Astrocyte (in vitro differentiated cells and primary cell): ENCODE data around the gene RNASE1. TPM values are rescaled to one million over a fixed set of nuclear protein-coding genes. Genes with fewer than 3 reads are reported as not detected.
"Not testable (repeated sequence)": the region's sequence is repeated elsewhere in the genome, so short reads cannot be mapped to it uniquely, and the experiment has no call there.

Experiments
- DNase-seq: peaks from one replicate; pipeline ENCODE4 v3.0.0-alpha.2; 2010; ENCODE audit warnings: low read depth
- FAIRE-seq: peaks from 2 replicates; lab custom pipeline; 2011; peaks lifted over from hg19 to GRCh38; lab: Jason Lieb, UNC
- H2AFZ ChIP-seq: 2 replicates; pipeline ENCODE4 v1.6.0; 2012; ENCODE audit warnings: low read depth, low read length, inconsistent platforms
- H3K27ac ChIP-seq: 2 replicates; pipeline ENCODE4 v1.5.1; 2011; ENCODE audit warnings: low read depth, low read length, inconsistent platforms
- H3K27me3 ChIP-seq: 2 replicates; pipeline ENCODE4 v1.6.0; 2011; ENCODE audit warnings: low read length, inconsistent platforms; ENCODE audit not compliant: insufficient read depth
- H3K36me3 ChIP-seq: 2 replicates; pipeline ENCODE4 v1.5.1; 2011; ENCODE audit warnings: low read length, inconsistent platforms; ENCODE audit not compliant: insufficient read depth
- H3K4me1 ChIP-seq: 2 replicates; pipeline ENCODE4 v1.5.1; 2011; ENCODE audit warnings: low read length, inconsistent platforms; ENCODE audit not compliant: insufficient read depth
- H3K4me2 ChIP-seq: 2 replicates; pipeline ENCODE4 v1.6.0; 2012; ENCODE audit warnings: low read length, inconsistent platforms
- H3K4me3 ChIP-seq: 2 replicates; pipeline ENCODE4 v1.5.1; 2011; ENCODE audit warnings: low read depth, mild to moderate bottlenecking, low read length, inconsistent platforms; ENCODE audit not compliant: insufficient read depth
- H3K79me2 ChIP-seq: 2 replicates; pipeline ENCODE4 v1.6.0; 2012; ENCODE audit warnings: mild to moderate bottlenecking, low read length, inconsistent platforms; ENCODE audit not compliant: insufficient read depth
- H3K9ac ChIP-seq: 2 replicates; pipeline ENCODE4 v1.6.0; 2012; ENCODE audit warnings: mild to moderate bottlenecking, low read length, inconsistent platforms
- H3K9me3 ChIP-seq: 2 replicates; pipeline ENCODE4 v1.5.1; 2012; ENCODE audit warnings: low read depth, mild to moderate bottlenecking, low read length, inconsistent platforms; ENCODE audit not compliant: insufficient read depth
- H4K20me1 ChIP-seq: 2 replicates; pipeline ENCODE4 v1.6.0; 2012; ENCODE audit warnings: low read length, inconsistent platforms; ENCODE audit not compliant: insufficient read depth
- H3K27ac Mint-ChIP-seq: one replicate; pipeline ENCODE4 v1.8.0; 2021; ENCODE audit warnings: mild to moderate bottlenecking, mixed read lengths; ENCODE audit not compliant: unreplicated experiment
- H3K27me3 Mint-ChIP-seq: one replicate; pipeline ENCODE4 v1.8.0; 2021; ENCODE audit warnings: low read depth, mixed read lengths; ENCODE audit not compliant: unreplicated experiment
- H3K36me3 Mint-ChIP-seq: one replicate; pipeline ENCODE4 v1.8.0; 2021; ENCODE audit warnings: low read depth, mixed read lengths; ENCODE audit not compliant: unreplicated experiment
- H3K4me1 Mint-ChIP-seq: one replicate; pipeline ENCODE4 v1.8.0; 2021; ENCODE audit warnings: low read depth, mixed read lengths; ENCODE audit not compliant: unreplicated experiment
- H3K4me3 Mint-ChIP-seq: one replicate; pipeline ENCODE4 v1.8.0; 2021; ENCODE audit warnings: mild to moderate bottlenecking, moderate library complexity, mixed read lengths; ENCODE audit not compliant: unreplicated experiment
- H3K9me3 Mint-ChIP-seq: one replicate; pipeline ENCODE4 v1.8.0; 2021; ENCODE audit warnings: mild to moderate bottlenecking, mixed read lengths; ENCODE audit not compliant: unreplicated experiment
- EZH2 ChIP-seq: IDR thresholded peaks from 2 replicates; pipeline ENCODE4 v1.6.1; 2012; ENCODE audit warnings: mild to moderate bottlenecking, low read length, inconsistent platforms; ENCODE audit not compliant: insufficient read depth
- total RNA-seq: library from RNA; stranded (reverse); gene quantifications from 2 replicates; pipeline ENCODE4 v1.2.1, GENCODE V29; 2021
- TF ChIP-seq, protein P1 (sequence below): IDR thresholded peaks from 2 replicates; pipeline ENCODE4 v1.5.1; 2011; ENCODE audit warnings: low read depth, mild to moderate bottlenecking, inconsistent platforms, low read length, moderate library complexity; ENCODE audit not compliant: insufficient read depth

The RNASE1 gene
- total RNA-seq, 1 donor from 2014 or later: 4.7 TPM

DNA sequence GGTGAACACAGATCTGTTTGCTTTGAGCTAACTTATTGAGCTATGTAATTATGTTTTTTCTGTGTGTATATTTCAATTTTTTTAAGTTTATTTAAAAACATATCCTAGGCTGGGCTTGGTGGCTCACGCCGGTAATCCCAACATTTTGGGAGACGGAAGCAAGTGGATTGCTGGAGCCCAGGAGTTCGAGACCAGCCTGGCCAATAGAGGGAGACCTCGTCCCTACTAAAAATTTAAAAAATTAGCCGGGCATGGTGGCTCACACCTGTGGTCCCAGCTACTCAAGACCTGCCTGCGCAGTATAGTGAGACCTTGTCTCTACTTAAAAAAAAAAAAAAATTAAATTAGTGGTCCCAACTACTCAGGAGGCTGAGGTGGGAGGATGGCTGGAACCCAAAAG is 16.2 kb upstream of the RNASE1 start:
- Histone ChIP-seq H3K9me3 (no peaks in the 10 kb centered on the region), H3K79me2 (no peaks in the 10 kb centered on the region), H4K20me1 (no peaks in the 10 kb centered on the region), H3K4me2 (no peak overlapping the region), H3K4me3 (no peak overlapping the region), H2AFZ (no peak overlapping the region), H3K9ac (no peak overlapping the region), H3K27ac (no peak overlapping the region), H3K27me3 (no peaks in the 10 kb centered on the region), H3K36me3 (no peaks in the 10 kb centered on the region), H3K4me1 (no peaks in the 10 kb centered on the region)
- no peak for FAIRE-seq
- TF ChIP-seq, protein P1, sequence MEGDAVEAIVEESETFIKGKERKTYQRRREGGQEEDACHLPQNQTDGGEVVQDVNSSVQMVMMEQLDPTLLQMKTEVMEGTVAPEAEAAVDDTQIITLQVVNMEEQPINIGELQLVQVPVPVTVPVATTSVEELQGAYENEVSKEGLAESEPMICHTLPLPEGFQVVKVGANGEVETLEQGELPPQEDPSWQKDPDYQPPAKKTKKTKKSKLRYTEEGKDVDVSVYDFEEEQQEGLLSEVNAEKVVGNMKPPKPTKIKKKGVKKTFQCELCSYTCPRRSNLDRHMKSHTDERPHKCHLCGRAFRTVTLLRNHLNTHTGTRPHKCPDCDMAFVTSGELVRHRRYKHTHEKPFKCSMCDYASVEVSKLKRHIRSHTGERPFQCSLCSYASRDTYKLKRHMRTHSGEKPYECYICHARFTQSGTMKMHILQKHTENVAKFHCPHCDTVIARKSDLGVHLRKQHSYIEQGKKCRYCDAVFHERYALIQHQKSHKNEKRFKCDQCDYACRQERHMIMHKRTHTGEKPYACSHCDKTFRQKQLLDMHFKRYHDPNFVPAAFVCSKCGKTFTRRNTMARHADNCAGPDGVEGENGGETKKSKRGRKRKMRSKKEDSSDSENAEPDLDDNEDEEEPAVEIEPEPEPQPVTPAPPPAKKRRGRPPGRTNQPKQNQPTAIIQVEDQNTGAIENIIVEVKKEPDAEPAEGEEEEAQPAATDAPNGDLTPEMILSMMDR: no peak
- TF ChIP-seq EZH2: no peak
- no peak overlapping the region for H3K4me3 Mint-ChIP-seq
- H3K36me3 Mint-ChIP-seq: no peaks in the 10 kb centered on the region
- H3K27me3 Mint-ChIP-seq: peaks cover 6% of the 10 kb centered on the region
- peaks cover 6% of the 10 kb centered on the region for H3K9me3 Mint-ChIP-seq
- no peak for DNase-seq
- no peak overlapping the region for H3K27ac Mint-ChIP-seq
- peaks cover 21% of the 10 kb centered on the region for H3K4me1 Mint-ChIP-seq

DNA sequence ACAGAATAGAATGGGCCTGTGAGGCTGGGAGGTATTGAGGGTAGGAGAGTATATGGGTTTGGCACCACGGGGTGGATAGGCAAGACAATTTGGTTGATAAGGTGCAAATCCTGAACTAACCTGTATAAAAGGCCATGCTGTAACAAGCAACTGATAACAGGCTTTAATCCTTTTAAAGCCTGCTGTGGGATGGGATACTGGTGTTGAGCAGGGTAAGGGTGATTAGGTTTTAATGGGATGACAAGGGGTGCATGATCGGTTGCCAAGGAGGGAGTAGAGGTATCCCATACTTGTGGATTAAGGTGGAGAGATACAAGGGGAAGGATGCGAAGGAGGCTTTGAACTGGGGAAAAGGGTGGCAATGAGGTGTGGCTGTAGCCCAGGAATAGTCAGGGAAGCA is 13.3 kb upstream of the RNASE1 start:
- H3K9ac ChIP-seq: not testable (repeated sequence)

DNA sequence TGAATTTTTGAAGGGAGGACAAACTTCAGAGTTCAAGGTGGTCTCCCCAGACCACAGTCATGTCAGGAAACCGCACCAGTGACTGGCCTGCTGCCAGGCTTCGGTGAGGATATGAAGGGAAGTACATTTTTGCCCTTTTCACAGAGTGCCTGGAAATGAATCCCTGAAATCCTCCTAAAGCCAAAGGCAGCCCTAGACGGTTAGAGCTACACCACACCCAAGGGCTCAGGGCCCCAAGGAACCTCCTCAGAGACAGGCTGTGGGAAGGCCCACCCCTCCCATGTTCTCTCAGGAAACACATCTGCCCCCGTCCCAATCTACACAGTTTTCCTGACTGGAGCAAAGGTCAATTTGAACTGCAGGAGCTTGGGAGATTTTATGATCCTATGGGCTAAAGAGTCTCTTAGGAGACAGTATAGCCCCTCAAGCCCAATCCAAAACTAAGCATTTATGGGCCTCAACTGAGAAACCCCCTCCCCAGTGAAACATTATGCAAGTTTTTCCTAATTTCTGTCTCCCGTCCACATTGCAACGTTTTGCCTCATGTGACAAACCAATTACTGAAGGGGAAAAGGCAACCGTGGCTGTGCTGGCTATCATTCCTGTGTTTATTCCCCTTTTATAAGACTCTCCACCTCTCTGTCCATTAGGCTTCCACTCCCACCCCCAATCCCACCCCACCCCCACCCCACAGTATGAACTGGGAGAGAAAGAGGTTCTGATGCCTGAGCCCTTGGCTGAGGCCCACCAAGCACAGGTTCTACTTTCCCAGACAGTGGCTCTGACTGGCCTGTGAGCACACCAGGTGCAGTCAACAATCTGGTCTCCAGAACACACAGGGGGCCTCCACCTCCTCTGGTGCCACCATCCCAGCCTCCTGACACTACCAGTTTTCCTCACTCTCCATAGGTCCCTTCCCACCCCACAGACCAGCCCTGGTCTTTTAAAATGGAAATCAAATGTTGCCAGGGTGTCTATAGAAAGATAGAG is 9.6 kb upstream of the RNASE1 start:
- H3K36me3 Mint-ChIP-seq: peaks cover 2% of the 10 kb centered on the region
- Histone ChIP-seq H3K27ac (no peak overlapping the region), H2AFZ (no peak overlapping the region), H3K36me3 (no peaks in the 10 kb centered on the region), H3K4me1 (no peaks in the 10 kb centered on the region), H3K27me3 (no peaks in the 10 kb centered on the region), H4K20me1 (no peaks in the 10 kb centered on the region), H3K79me2 (no peaks in the 10 kb centered on the region), H3K9ac (no peak overlapping the region), H3K9me3 (no peaks in the 10 kb centered on the region), H3K4me2 (no peak overlapping the region), H3K4me3 (no peak overlapping the region)
- H3K27ac Mint-ChIP-seq: no peak overlapping the region
- H3K4me3 Mint-ChIP-seq: no peak overlapping the region
- TF ChIP-seq, protein P1: no peak
- no peak for TF ChIP-seq EZH2
- FAIRE-seq: no peak
- peaks cover 6% of the 10 kb centered on the region for H3K9me3 Mint-ChIP-seq
- DNase-seq: no peak
- H3K27me3 Mint-ChIP-seq: peaks cover 9% of the 10 kb centered on the region
- peaks cover 14% of the 10 kb centered on the region for H3K4me1 Mint-ChIP-seq

More for the DNA sequence above, 13.3 kb upstream of the RNASE1 start:
- H3K4me3 Mint-ChIP-seq, H3K9me3 ChIP-seq, H3K27ac ChIP-seq, H2AFZ ChIP-seq, H3K4me3 ChIP-seq, H3K27ac Mint-ChIP-seq, H3K27me3 Mint-ChIP-seq, H3K4me1 ChIP-seq, H3K9me3 Mint-ChIP-seq, DNase-seq, H3K4me2 ChIP-seq, H4K20me1 ChIP-seq, H3K79me2 ChIP-seq, H3K36me3 ChIP-seq, H3K27me3 ChIP-seq, H3K36me3 Mint-ChIP-seq, FAIRE-seq: not testable (repeated sequence)
- H3K4me1 Mint-ChIP-seq: peaks cover 18% of the 10 kb centered on the region
